Progenitor cell of endocrine pancreas (in vitro differentiated cells): ENCODE data around the gene ARAP1. TPM values are rescaled to one million over a fixed set of nuclear protein-coding genes. Genes with fewer than 3 reads are reported as not detected.

ENCODE experiments used
- DNase-seq: peaks from one replicate; pipeline ENCODE4 v3.0.0; 2021; ENCODE audit warnings: low spot score; ENCODE audit not compliant: unreplicated experiment
- H3K27ac Mint-ChIP-seq: 2 replicates; pipeline ENCODE4 v1.8.0; 2021; ENCODE audit warnings: mild to moderate bottlenecking, moderate library complexity, mixed read lengths
- H3K27me3 Mint-ChIP-seq: 2 replicates; pipeline ENCODE4 v1.8.0; 2021; ENCODE audit warnings: mixed read lengths
- H3K36me3 Mint-ChIP-seq: 2 replicates; pipeline ENCODE4 v1.8.0; 2022; ENCODE audit warnings: mixed read lengths; ENCODE audit not compliant: insufficient read depth
- H3K4me1 Mint-ChIP-seq: 2 replicates; pipeline ENCODE4 v1.8.0; 2021; ENCODE audit warnings: low read depth, mixed read lengths
- H3K4me3 Mint-ChIP-seq: 2 replicates; pipeline ENCODE4 v1.8.0; 2021; ENCODE audit warnings: low read depth, mild to moderate bottlenecking, moderate library complexity, mixed read lengths
- H3K9me3 Mint-ChIP-seq: 2 replicates; pipeline ENCODE4 v1.8.0; 2021; ENCODE audit warnings: low read depth, mixed read lengths
- total RNA-seq: library from RNA; stranded (reverse); gene quantifications from 2 replicates; pipeline ENCODE4 v1.2.1, GENCODE V29; 2021
- TF ChIP-seq, protein P1 (sequence below): fragments of 200-600 bp; sonication (generic); IDR thresholded peaks from one replicate; pipeline ENCODE4 v1.5.0; 2021; ENCODE audit warnings: antibody characterized with exemption, mild to moderate bottlenecking; ENCODE audit not compliant: unreplicated experiment

Gene ARAP1
- total RNA-seq, 1 donor from 2014 or later, result 86.7 TPM

DNA sequence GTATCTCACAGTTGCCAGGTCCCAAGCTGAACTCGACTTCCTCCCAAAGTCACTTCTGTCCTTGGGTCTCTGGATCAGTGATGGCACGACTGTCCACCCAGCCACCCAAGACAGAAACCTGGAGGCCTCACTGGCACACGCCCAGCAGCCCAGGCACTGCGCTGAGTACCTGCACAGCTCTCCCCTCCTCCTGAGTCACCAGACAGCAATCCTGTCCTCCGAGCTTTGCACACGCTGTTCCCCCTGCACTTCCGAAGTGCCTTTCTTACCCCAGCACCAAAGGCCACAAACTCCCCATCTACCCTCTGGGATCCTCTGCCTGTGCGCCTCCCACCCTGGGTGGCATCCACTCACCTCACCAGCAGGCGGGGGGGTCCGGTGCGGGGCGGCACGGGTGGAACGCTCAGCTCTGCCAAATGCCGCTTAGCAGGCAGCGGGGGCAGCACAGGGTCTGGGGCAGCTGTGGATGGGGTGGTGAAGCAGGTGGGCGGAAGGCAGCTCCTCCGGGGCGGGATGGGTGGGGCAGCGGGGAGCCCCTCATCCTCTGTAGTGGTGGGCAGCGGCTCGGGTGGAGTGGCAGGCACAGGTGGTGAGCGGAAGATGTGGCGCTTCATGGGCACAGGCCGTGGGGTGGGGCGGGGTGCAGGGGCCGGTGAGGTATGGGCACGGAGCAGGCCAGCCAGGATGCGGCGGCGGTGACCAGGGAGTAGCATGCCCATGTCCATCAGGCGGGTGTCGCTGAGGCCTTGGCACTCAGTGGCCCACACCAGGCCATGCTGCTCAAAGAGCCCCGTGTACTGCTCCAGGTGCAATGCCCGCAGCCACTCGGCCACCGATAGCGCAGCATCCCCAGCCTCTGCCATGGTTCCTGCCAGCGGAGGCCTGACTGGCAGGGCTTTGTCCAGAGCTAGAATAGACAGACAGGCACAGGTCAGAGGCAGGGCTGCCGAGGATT, 25.7 kb downstream of the ARAP1 start:
- H3K4me3 Mint-ChIP-seq, result no peak overlapping the region
- TF ChIP-seq, protein P1, sequence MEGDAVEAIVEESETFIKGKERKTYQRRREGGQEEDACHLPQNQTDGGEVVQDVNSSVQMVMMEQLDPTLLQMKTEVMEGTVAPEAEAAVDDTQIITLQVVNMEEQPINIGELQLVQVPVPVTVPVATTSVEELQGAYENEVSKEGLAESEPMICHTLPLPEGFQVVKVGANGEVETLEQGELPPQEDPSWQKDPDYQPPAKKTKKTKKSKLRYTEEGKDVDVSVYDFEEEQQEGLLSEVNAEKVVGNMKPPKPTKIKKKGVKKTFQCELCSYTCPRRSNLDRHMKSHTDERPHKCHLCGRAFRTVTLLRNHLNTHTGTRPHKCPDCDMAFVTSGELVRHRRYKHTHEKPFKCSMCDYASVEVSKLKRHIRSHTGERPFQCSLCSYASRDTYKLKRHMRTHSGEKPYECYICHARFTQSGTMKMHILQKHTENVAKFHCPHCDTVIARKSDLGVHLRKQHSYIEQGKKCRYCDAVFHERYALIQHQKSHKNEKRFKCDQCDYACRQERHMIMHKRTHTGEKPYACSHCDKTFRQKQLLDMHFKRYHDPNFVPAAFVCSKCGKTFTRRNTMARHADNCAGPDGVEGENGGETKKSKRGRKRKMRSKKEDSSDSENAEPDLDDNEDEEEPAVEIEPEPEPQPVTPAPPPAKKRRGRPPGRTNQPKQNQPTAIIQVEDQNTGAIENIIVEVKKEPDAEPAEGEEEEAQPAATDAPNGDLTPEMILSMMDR, result no peak
- no peak for DNase-seq
- H3K36me3 Mint-ChIP-seq, result peaks cover 10% of the 10 kb centered on the region
- H3K27ac Mint-ChIP-seq, result no peak overlapping the region
- peaks cover 10% of the 10 kb centered on the region for H3K4me1 Mint-ChIP-seq
- no peaks in the 10 kb centered on the region for H3K27me3 Mint-ChIP-seq
- no peaks in the 10 kb centered on the region for H3K9me3 Mint-ChIP-seq

DNA sequence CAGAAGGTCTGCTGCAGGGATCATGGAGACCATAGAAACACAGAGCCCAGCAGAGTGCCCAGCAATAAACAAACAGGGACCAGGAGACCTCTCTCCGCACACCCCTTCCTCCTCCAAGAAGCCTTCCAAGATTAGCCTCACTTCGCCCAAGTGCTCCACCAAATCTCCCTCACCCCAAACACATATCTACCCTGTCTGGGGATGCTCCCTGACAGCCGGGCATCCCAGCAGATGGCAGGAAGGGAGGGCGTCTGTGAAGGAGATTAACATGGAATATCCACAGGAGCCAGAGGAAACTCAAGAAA, 26.5 kb downstream of the ARAP1 start:
- no peak overlapping the region for H3K27ac Mint-ChIP-seq
- peaks cover 6% of the 10 kb centered on the region for H3K36me3 Mint-ChIP-seq
- TF ChIP-seq, protein P1, result no peak
- DNase-seq, result no peak
- peaks cover 15% of the 10 kb centered on the region for H3K4me1 Mint-ChIP-seq
- no peaks in the 10 kb centered on the region for H3K9me3 Mint-ChIP-seq
- H3K4me3 Mint-ChIP-seq, result no peak overlapping the region
- H3K27me3 Mint-ChIP-seq, result no peaks in the 10 kb centered on the region

DNA sequence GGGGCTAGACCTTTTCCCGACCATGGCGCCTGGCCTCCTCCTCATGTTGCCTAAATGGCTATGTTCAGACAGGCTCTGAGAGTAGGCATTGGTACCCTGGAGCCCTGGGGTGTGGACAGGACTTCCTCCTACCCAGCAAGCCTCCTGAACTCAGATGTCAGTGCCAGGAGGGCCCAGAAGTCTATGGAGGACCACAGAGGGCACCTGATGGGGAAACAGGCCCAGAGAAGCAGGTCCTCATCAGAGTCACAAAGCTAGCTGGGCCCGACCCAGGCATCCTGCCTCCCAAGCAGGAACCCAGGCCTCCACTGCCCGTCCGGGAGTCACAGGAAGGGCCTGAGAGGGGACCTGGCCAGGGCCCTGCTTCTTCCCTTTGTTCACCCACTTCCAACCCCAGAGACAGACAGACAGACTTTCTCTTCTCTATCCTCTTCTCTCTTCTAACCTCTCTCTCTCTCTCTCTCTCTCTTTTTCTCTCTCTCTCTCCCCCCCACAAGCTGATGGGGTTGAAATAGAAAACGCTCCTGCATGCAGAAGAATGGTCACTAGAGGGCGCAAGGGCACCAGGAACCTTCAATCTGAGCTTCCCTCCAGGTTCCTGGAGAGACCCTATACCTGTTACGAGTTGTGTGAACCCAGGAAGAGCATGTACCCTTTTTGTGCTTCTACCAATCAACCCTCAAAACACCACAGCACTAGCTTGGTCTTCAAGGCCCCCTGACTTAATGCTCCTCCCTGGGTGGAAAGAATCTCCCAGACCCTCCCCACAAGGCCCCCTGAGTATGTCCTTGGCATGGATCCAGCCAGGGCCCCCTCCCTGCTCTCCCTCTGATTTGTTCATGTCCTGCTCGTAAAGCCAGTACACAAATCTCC, 27.1 kb downstream of the ARAP1 start:
- Mint-ChIP-seq H3K9me3 (no peaks in the 10 kb centered on the region), H3K4me3 (no peak overlapping the region), H3K27ac (peak overlapping the region; percentile 33), H3K36me3 (peaks cover 6% of the 10 kb centered on the region), H3K27me3 (no peaks in the 10 kb centered on the region), H3K4me1 (peaks cover 19% of the 10 kb centered on the region)
- TF ChIP-seq, protein P1, result peak; percentile 88
- DNase-seq, result peak; percentile 68

DNA sequence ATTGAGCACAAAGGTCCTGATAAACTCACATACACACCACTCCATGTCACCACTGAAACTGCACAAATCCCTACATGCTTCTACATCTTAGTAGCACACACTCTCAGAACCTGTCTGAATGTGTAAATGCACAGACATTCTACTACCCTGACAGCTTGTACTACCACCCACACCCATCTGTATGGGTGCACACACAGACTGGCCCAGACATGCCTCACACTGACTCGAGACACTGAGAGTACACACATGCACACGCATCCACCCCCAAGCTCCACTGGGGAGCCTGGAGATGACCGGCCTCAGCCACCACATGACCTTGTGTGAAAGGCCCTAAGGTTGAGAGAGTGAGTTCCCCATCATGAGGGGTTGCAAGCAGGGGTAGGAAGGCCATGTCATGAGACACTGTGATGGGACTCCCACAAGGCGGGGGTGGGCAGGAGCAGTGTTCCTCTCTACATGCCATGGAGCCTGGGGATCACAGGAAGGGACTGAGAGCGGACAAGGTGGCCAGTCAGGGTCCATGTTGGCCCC, 28.1 kb downstream of the ARAP1 start:
- no peaks in the 10 kb centered on the region for H3K9me3 Mint-ChIP-seq
- H3K27ac Mint-ChIP-seq, result no peak overlapping the region
- TF ChIP-seq, protein P1, result no peak
- no peaks in the 10 kb centered on the region for H3K27me3 Mint-ChIP-seq
- H3K4me1 Mint-ChIP-seq, result peaks cover 19% of the 10 kb centered on the region
- H3K4me3 Mint-ChIP-seq, result no peak overlapping the region
- DNase-seq, result no peak
- peaks cover 4% of the 10 kb centered on the region for H3K36me3 Mint-ChIP-seq

DNA sequence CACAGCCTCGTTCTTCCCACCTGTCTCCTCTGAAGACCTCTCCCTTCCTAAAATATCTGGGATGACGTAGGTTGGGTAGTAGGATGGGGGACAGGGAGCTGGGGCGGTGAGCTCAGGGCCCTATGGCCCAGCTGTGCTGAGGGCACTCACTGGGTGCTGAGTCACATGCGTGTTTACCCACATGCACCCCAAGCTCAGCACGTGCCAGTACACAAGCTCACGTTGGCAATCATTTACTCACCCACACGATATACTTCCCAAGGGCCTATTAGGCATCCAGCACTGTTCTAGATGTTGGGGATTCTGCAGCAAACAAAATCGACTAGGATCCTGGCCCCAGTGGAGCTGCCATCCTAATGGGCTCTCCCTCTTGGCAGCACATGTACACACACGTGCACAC, 28.7 kb downstream of the ARAP1 start:
- H3K4me3 Mint-ChIP-seq, result no peak overlapping the region

More for the DNA sequence above, 28.7 kb downstream of the ARAP1 start:
- Mint-ChIP-seq H3K4me1 (peaks cover 19% of the 10 kb centered on the region), H3K27ac (no peak overlapping the region), H3K9me3 (no peaks in the 10 kb centered on the region), H3K27me3 (no peaks in the 10 kb centered on the region), H3K36me3 (peaks cover 4% of the 10 kb centered on the region)
- TF ChIP-seq, protein P1, result no peak
- no peak for DNase-seq
